CD4-positive, CD25-positive, alpha-beta regulatory T cell (primary cell): ENCODE results near the gene SH3BGRL3. TPM values are rescaled to one million over a fixed set of nuclear protein-coding genes. Genes with fewer than 3 reads are reported as not detected.
A peak's percentile ranks its signal among the peaks of the same experiment; 100 is the strongest.

ENCODE experiments used
- ATAC-seq, 2 donors: fragments of 150-1000 bp; cut with Tn5 transposase; one replicate each; pipeline ENCODE4 v1.10.0; 2021; ENCODE audit warnings: low read depth in 2 of 2, moderate number of reproducible peaks in 2 of 2, moderate library complexity in 1 of 2
- DNase-seq, 3 donors: peaks; one replicate each; pipeline versions ENCODE4 v3.0.0 to v3.0.0-alpha.2; 2012 to 2022; ENCODE audit warnings: mixed read lengths in 1 of 3
- H3K27ac ChIP-seq: one replicate; pipeline ENCODE4 v1.7.0; 2013; ENCODE audit warnings: mild to moderate bottlenecking, low read length; ENCODE audit not compliant: insufficient read depth, poor library complexity, severe bottlenecking
- H3K27me3 ChIP-seq: one replicate; pipeline ENCODE4 v1.7.0; 2013; ENCODE audit warnings: low read length; ENCODE audit not compliant: control insufficient read depth, insufficient read depth
- H3K36me3 ChIP-seq: one replicate; pipeline ENCODE4 v1.7.0; 2013; ENCODE audit warnings: mild to moderate bottlenecking, low read length, moderate library complexity; ENCODE audit not compliant: control insufficient read depth, insufficient read depth
- H3K4me1 ChIP-seq: 2 replicates; pipeline ENCODE4 v1.7.0; 2013; ENCODE audit warnings: mild to moderate bottlenecking, low read length; ENCODE audit not compliant: insufficient read depth, control insufficient read depth, poor library complexity, severe bottlenecking
- H3K4me3 ChIP-seq: one replicate; pipeline ENCODE4 v1.7.0; 2013; ENCODE audit warnings: low read depth, mild to moderate bottlenecking, low read length, moderate library complexity
- H3K9me3 ChIP-seq, 2 experiments: 1 replicate in 1 of 2; 2 replicates in 1 of 2; pipeline ENCODE4 v1.7.0; 2013; ENCODE audit warnings: low read length in 2 of 2, mild to moderate bottlenecking in 1 of 2, moderate library complexity in 1 of 2; ENCODE audit not compliant: control insufficient read depth in 2 of 2
- H3K27ac Mint-ChIP-seq, 3 donors: one replicate each; pipeline ENCODE4 v1.8.0; 2020 to 2022; ENCODE audit warnings: mild to moderate bottlenecking in 3 of 3, mixed read lengths in 3 of 3, moderate library complexity in 2 of 3
- H3K27me3 Mint-ChIP-seq: one replicate; pipeline ENCODE4 v1.8.0; 2022; ENCODE audit warnings: mild to moderate bottlenecking, mixed read lengths
- H3K36me3 Mint-ChIP-seq: one replicate; pipeline ENCODE4 v1.8.0; 2020; ENCODE audit warnings: mixed read lengths
- H3K4me1 Mint-ChIP-seq, 4 donors: one replicate each; pipeline ENCODE4 v1.8.0; 2020 to 2022; ENCODE audit warnings: mixed read lengths in 4 of 4, mild to moderate bottlenecking in 1 of 4
- H3K4me3 Mint-ChIP-seq, 4 donors: one replicate each; pipeline ENCODE4 v1.8.0; 2020 to 2022; ENCODE audit warnings: mild to moderate bottlenecking in 4 of 4, mixed read lengths in 4 of 4, moderate library complexity in 3 of 4
- H3K9me3 Mint-ChIP-seq, 7 donors: one replicate each; pipeline ENCODE4 v1.8.0; 2020 to 2022; ENCODE audit warnings: mixed read lengths in 7 of 7, mild to moderate bottlenecking in 3 of 7, moderate library complexity in 2 of 7
- polyA plus RNA-seq, 4 donors: library from polyadenylated mRNA; unstranded; fragments of 300-500 nt; fragmentation: Illumina TruSeq; gene quantifications; one replicate each; pipeline ENCODE4 v1.2.3, GENCODE V29; 2021
- total RNA-seq: library from RNA; stranded (reverse); gene quantifications from one replicate; pipeline ENCODE4 v1.2.3, GENCODE V29; 2022

SH3BGRL3 gene
- total and polyA plus RNA-seq, 5 donors from 2014 or later, result 404 to 1,853 (median 1,136) TPM

DNA sequence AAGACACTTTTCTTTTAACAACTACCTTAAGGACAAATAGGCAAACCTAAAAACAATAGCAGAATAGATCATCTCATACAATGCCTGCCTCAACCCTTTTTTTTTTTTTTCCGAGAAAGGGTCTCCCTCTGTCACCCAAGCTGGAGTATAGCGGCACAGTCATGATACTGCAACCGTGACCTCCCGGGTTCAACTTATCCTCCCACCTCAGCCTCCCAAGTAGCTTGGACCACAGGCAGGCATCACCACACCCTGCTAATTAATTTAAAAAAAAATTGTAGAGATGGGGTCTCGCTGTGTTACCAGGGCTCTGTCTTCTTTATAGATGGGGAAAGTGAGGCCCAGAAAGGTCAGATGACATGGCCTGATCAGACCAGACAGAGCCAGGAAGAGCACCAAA lies 7.9 kb downstream of the SH3BGRL3 start:
- Histone ChIP-seq H3K27ac (peak overlapping the region; percentile 93), H3K27me3 (no peaks in the 10 kb centered on the region), H3K9me3 (no peaks in the 10 kb centered on the region), H3K4me3 (peak overlapping the region; percentile 29), H3K4me1 (peaks cover 98% of the 10 kb centered on the region), H3K36me3 (peaks cover 2% of the 10 kb centered on the region)
- Mint-ChIP-seq H3K36me3 (peaks cover 17% of the 10 kb centered on the region), H3K4me1 (peaks cover 19 to 95% (median 66%) of the 10 kb centered on the region in 4 donors), H3K27ac (peak overlapping the region; percentile 96 to 100 (median 99)), H3K9me3 (no peaks in the 10 kb centered on the region), H3K27me3 (no peaks in the 10 kb centered on the region), H3K4me3 (peak overlapping the region; percentile 80 to 94 (median 88))
- DNase-seq, result no peak
- no peak for ATAC-seq

DNA sequence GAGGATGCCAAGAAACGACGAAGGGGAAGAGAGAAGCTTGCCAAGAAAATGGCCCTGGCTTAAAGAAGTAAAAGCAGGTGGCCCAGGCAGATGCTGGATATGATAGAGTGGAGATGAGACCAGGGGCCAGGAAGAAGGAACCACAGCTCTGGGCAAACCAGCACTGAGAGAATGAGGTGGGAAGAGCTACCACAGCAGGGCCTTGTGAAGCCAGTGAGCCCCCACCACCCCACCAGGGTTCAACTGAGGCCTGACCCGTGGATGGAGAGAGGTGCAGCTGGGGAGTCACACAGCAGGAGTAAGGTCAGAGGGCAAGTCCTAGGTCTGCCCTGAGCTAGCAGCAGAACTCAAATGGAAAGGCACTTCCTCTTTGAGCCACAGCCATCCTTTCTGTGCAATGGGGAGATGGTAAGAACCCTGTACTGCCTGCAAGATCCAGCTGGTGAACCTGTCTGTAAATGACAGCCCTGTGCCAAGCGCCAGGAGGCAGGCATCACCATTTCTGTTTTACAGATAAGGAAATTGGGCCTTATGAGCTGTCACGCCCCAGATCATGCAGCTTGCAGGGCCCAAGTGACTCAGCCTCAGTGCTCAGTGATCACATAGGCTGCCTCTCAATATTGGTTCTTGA lies 8.5 kb downstream of the SH3BGRL3 start:
- Histone ChIP-seq H3K4me1 (peaks cover 96% of the 10 kb centered on the region), H3K27me3 (no peaks in the 10 kb centered on the region), H3K4me3 (peak overlapping the region; percentile 29), H3K27ac (peak overlapping the region; percentile 93), H3K36me3 (no peaks in the 10 kb centered on the region), H3K9me3 (no peaks in the 10 kb centered on the region)
- H3K27me3 Mint-ChIP-seq, result no peaks in the 10 kb centered on the region
- peak overlapping the region; percentile 96 to 100 (median 99) for H3K27ac Mint-ChIP-seq
- H3K4me3 Mint-ChIP-seq, result peak overlapping the region; percentile 80 to 94 (median 88)
- H3K36me3 Mint-ChIP-seq, result peaks cover 14% of the 10 kb centered on the region
- ATAC-seq (peak; percentile 13 to 19), DNase-seq (peak; percentile 31 to 86 (median 35))
- peaks cover 19 to 92% (median 60%) of the 10 kb centered on the region in 4 donors for H3K4me1 Mint-ChIP-seq
- H3K9me3 Mint-ChIP-seq, result no peaks in the 10 kb centered on the region

DNA sequence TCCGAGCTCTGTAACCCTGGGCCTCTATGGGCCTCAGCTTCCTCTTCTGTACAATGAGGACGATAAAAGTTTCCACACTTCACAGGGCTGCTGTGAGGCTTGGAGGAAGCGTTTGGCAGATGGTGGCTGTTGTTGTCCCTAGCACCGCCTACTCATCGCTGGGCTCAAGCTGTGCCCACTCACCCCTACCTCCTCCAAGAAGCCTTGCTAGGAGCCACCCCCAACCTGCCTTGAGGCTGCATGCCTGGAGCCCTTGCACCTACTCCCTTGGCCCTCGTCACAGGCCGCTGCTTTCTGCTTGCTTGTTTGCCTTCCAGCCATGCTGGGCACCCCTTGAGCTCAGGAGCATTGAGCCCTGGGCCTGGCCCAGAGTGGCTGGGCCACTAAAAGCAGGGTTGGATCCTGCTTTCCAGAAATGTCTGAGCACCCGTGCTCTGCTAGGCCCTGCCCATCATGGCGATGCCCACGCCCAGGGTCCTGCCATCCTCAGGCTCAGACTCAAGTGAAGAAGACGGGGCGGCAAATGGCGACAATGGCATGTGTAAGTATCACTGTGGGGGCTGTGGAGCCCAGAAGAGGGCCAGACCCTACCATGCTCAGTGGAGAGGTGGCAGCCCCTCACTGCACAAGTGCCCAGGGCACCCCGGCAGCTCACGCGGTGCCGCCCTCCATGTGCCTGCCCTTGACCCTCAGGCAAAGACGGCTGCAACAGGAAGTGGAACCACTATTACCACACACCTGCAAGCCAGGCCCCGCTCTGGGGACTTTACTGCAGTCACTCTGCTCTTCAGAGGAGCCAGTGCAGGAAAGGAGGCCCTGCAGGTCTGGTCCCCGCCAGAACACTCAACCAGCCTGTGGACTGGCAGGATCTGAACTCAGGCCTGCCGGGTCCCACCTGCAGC lies 9.5 kb downstream of the SH3BGRL3 start:
- Mint-ChIP-seq H3K27ac (peak overlapping the region; percentile 96 to 100 (median 99)), H3K4me3 (peak overlapping the region; percentile 0 to 88 (median 84)), H3K36me3 (peaks cover 12% of the 10 kb centered on the region), H3K9me3 (no peaks in the 10 kb centered on the region), H3K4me1 (peaks cover 19 to 88% (median 58%) of the 10 kb centered on the region in 4 donors), H3K27me3 (no peaks in the 10 kb centered on the region)
- Histone ChIP-seq H3K9me3 (no peaks in the 10 kb centered on the region), H3K4me3 (peak overlapping the region; percentile 37), H3K27ac (peak overlapping the region; percentile 93), H3K27me3 (no peaks in the 10 kb centered on the region), H3K36me3 (no peaks in the 10 kb centered on the region), H3K4me1 (peaks cover 86% of the 10 kb centered on the region)
- DNase-seq (peak; percentile 24 to 86 (median 38)), ATAC-seq (peak in 1 of 2 donors; percentile 2)

- peak overlapping the region; percentile 10 for H3K4me3 ChIP-seq
These were observed 10.4 kb downstream of the SH3BGRL3 start for GRCh38 chr1:26290122-26290881.

DNA sequence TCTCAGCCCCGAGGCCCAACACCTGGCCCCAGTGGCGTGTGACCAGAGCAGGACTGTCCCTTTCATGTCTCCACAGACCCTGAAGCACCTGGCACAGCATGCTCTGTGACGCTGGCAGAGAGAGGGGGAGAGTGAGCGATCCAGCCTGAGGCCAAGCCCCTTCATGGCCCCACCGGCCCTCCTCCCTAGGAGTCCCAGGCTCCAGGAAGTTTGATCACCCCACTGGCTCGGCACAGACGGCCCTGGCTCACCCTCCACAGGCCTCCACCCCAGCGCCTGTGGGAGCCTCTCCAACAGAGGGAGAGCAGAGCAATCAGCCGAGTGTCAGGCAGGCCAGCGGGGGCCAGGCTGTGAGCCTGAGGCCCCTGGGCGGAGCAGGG lies 11.0 kb downstream of the SH3BGRL3 start:
- peak overlapping the region in 3 of 4 donors; percentile 15 to 87 (median 41) for H3K4me3 Mint-ChIP-seq
- Histone ChIP-seq H3K4me1 (peaks cover 71% of the 10 kb centered on the region), H3K27ac (peak overlapping the region; percentile 93), H3K36me3 (no peaks in the 10 kb centered on the region), H3K9me3 (no peaks in the 10 kb centered on the region), H3K4me3 (no peak overlapping the region), H3K27me3 (no peaks in the 10 kb centered on the region)
- peaks cover 12% of the 10 kb centered on the region for H3K36me3 Mint-ChIP-seq
- no peak for ATAC-seq
- H3K4me1 Mint-ChIP-seq, result peaks cover 14 to 82% (median 50%) of the 10 kb centered on the region in 4 donors
- DNase-seq, result no peak
- no peaks in the 10 kb centered on the region for H3K27me3 Mint-ChIP-seq
- peak overlapping the region; percentile 96 to 100 (median 99) for H3K27ac Mint-ChIP-seq
- no peaks in the 10 kb centered on the region for H3K9me3 Mint-ChIP-seq

More at GRCh38 chr1:26290122-26290881, 10.4 kb downstream of the SH3BGRL3 start:
- H3K9me3 Mint-ChIP-seq, result no peaks in the 10 kb centered on the region
- no peak for DNase-seq
- peaks cover 7% of the 10 kb centered on the region for H3K36me3 Mint-ChIP-seq
- no peaks in the 10 kb centered on the region for H3K36me3 ChIP-seq
- peak overlapping the region; percentile 96 to 100 (median 99) for H3K27ac Mint-ChIP-seq
- H3K27me3 Mint-ChIP-seq, result no peaks in the 10 kb centered on the region
- peaks cover 77% of the 10 kb centered on the region for H3K4me1 ChIP-seq
- H3K9me3 ChIP-seq, result no peaks in the 10 kb centered on the region
- H3K27ac ChIP-seq, result peak overlapping the region; percentile 93
- peak overlapping the region in 3 of 4 donors; percentile 80 to 88 (median 87) for H3K4me3 Mint-ChIP-seq
- peaks cover 14 to 82% (median 52%) of the 10 kb centered on the region in 4 donors for H3K4me1 Mint-ChIP-seq
- no peaks in the 10 kb centered on the region for H3K27me3 ChIP-seq
- no peak for ATAC-seq

DNA sequence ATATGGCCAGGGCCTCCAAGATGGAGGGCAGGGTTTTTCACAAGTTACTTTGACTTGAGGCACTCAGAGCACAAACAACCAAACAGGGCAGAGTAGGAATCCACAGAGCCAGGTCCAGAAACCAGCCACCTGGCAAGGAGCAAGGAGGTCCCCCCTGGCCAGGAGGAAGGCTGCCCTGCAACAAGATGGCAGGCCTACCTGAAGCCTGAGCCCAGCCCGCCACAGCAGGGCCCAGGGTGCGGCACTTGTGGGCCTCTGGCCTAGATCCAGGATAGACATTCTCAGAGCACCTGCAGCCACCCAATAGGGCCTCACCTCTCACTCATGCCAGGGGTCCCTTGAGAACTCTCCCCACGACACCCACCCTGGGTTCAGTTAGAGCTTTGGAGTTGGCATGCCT lies 11.5 kb downstream of the SH3BGRL3 start:
- Mint-ChIP-seq H3K27ac (peak overlapping the region; percentile 96 to 100 (median 99)), H3K4me1 (peaks cover 14 to 80% (median 46%) of the 10 kb centered on the region in 4 donors), H3K36me3 (peaks cover 15% of the 10 kb centered on the region), H3K27me3 (no peaks in the 10 kb centered on the region), H3K9me3 (peaks cover 0 to 2% (median 0%) of the 10 kb centered on the region in 7 donors), H3K4me3 (peak overlapping the region; percentile 22 to 56 (median 46))
- Histone ChIP-seq H3K9me3 (no peaks in the 10 kb centered on the region), H3K4me3 (no peak overlapping the region), H3K4me1 (peaks cover 66% of the 10 kb centered on the region), H3K27me3 (no peaks in the 10 kb centered on the region), H3K27ac (peak overlapping the region; percentile 93), H3K36me3 (no peaks in the 10 kb centered on the region)
- DNase-seq (no peak), ATAC-seq (no peak)

DNA sequence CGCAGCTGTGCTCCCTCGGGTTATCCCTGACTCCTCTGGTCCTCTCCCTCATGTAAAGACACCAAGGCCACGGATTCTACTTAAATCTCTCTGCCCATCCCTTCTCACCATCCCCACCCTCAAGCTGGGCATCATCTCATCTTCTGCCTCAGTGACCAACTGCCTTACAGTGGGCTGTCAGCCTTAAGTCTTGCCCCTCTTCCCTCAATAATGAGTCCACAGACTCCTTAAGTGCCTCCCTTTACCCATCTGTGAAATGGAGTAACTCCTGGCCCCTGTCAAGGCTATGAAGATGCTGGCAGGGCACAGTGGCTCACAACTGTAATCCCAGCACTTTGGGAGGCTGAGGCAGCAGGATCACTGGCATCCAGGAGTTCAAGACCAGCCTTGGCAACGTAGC lies 12.1 kb downstream of the SH3BGRL3 start:
- Histone ChIP-seq H3K27me3 (no peaks in the 10 kb centered on the region), H3K9me3 (no peaks in the 10 kb centered on the region), H3K36me3 (no peaks in the 10 kb centered on the region), H3K4me3 (no peak overlapping the region), H3K27ac (peak overlapping the region; percentile 93), H3K4me1 (peaks cover 60% of the 10 kb centered on the region)
- peak overlapping the region; percentile 96 to 100 (median 99) for H3K27ac Mint-ChIP-seq
- peaks cover 15% of the 10 kb centered on the region for H3K36me3 Mint-ChIP-seq
- peaks cover 0 to 2% (median 0%) of the 10 kb centered on the region in 7 donors for H3K9me3 Mint-ChIP-seq
- H3K4me3 Mint-ChIP-seq, result peak overlapping the region in 3 of 4 donors; percentile 48 to 59 (median 56)
- no peak for DNase-seq
- peaks cover 14 to 75% (median 43%) of the 10 kb centered on the region in 4 donors for H3K4me1 Mint-ChIP-seq
- no peak for ATAC-seq
- no peaks in the 10 kb centered on the region for H3K27me3 Mint-ChIP-seq
